Neural progenitor cell (in vitro differentiated cells): ENCODE measurements around the gene MAT1A. TPM values are rescaled to one million over a fixed set of nuclear protein-coding genes. Genes with fewer than 3 reads are reported as not detected.

Experiments used
- DNase-seq: peaks from one replicate; pipeline ENCODE4 v3.0.0-alpha.2; 2016; ENCODE audit warnings: low spot score
- H2AFZ ChIP-seq: fragments of 200-600 bp; sonication (generic); replicated peaks from 2 replicates; pipeline ENCODE4 v1.6.1; 2016; ENCODE audit warnings: antibody characterized with exemption
- H3F3A ChIP-seq: fragments of 200-600 bp; sonication (generic); 2 replicates; pipeline ENCODE4 v1.6.1; 2016; ENCODE audit warnings: antibody characterized with exemption, low read depth
- H3K27ac ChIP-seq: fragments of 200-600 bp; sonication (generic); 2 replicates; pipeline ENCODE4 v1.5.1; 2016; ENCODE audit warnings: mild to moderate bottlenecking
- H3K27me3 ChIP-seq: fragments of 200-600 bp; sonication (generic); 2 replicates; pipeline ENCODE4 v1.6.1; 2016; ENCODE audit warnings: mild to moderate bottlenecking, moderate library complexity
- H3K36me3 ChIP-seq: fragments of 200-600 bp; sonication (generic); 2 replicates; pipeline ENCODE4 v1.5.1; 2016
- H3K4me1 ChIP-seq: fragments of 200-600 bp; sonication (generic); 2 replicates; pipeline ENCODE4 v1.6.1; 2016; ENCODE audit warnings: mixed run types
- H3K4me2 ChIP-seq: fragments of 200-600 bp; sonication (generic); 2 replicates; pipeline ENCODE4 v1.6.1; 2016
- H3K4me3 ChIP-seq: fragments of 200-600 bp; sonication (generic); 2 replicates; pipeline ENCODE4 v1.5.1; 2016
- H3K79me2 ChIP-seq: fragments of 200-600 bp; sonication (generic); 2 replicates; pipeline ENCODE4 v1.6.1; 2016; ENCODE audit warnings: low read depth
- H3K9ac ChIP-seq: fragments of 200-600 bp; sonication (generic); 2 replicates; pipeline ENCODE4 v1.6.1; 2016
- H3K9me3 ChIP-seq: fragments of 200-600 bp; sonication (generic); 2 replicates; pipeline ENCODE4 v1.5.1; 2016; ENCODE audit warnings: low read depth
- H4K20me1 ChIP-seq: fragments of 200-600 bp; sonication (generic); 2 replicates; pipeline ENCODE4 v1.6.1; 2016; ENCODE audit warnings: low read depth
- H3K27ac Mint-ChIP-seq: 3 replicates; pipeline ENCODE4 v1.8.0; 2021; ENCODE audit warnings: mixed read lengths
- H3K27me3 Mint-ChIP-seq: 2 replicates; pipeline ENCODE4 v1.8.0; 2022; ENCODE audit warnings: low read depth, mild to moderate bottlenecking, inconsistent platforms, moderate library complexity, mixed read lengths; ENCODE audit not compliant: insufficient read depth
- H3K36me3 Mint-ChIP-seq: 3 replicates; pipeline ENCODE4 v1.8.0; 2021; ENCODE audit warnings: mixed read lengths
- H3K4me1 Mint-ChIP-seq: 3 replicates; pipeline ENCODE4 v1.8.0; 2021; ENCODE audit warnings: mixed read lengths
- H3K4me3 Mint-ChIP-seq: 3 replicates; pipeline ENCODE4 v1.8.0; 2021; ENCODE audit warnings: mild to moderate bottlenecking, moderate library complexity, mixed read lengths
- H3K9me3 Mint-ChIP-seq: 3 replicates; pipeline ENCODE4 v1.8.0; 2020; ENCODE audit warnings: mixed read lengths
- EZH2 ChIP-seq: fragments of 200-600 bp; sonication (generic); IDR thresholded peaks from 2 replicates; pipeline ENCODE4 v1.6.1; 2017; ENCODE audit warnings: antibody characterized with exemption, mild to moderate bottlenecking, moderate library complexity
- EZH2phosphoT487 ChIP-seq: fragments of 200-600 bp; sonication (generic); IDR thresholded peaks from 2 replicates; pipeline ENCODE4 v1.6.1; 2017; ENCODE audit warnings: antibody characterized with exemption
- total RNA-seq: library from RNA; depleted of rRNA; stranded (reverse); fragments of >200 nt; gene quantifications from 2 replicates; pipeline ENCODE4 v1.2.3, GENCODE V29; 2015; ENCODE audit warnings: low replicate concordance
- TF ChIP-seq, protein P1 (sequence below): fragments of 200-600 bp; sonication (generic); IDR thresholded peaks from 2 replicates; pipeline ENCODE4 v1.5.1; 2017; ENCODE audit warnings: antibody characterized with exemption, mild to moderate bottlenecking

Gene MAT1A
- total RNA-seq, 1 donor from 2014 or later, result not detected

DNA sequence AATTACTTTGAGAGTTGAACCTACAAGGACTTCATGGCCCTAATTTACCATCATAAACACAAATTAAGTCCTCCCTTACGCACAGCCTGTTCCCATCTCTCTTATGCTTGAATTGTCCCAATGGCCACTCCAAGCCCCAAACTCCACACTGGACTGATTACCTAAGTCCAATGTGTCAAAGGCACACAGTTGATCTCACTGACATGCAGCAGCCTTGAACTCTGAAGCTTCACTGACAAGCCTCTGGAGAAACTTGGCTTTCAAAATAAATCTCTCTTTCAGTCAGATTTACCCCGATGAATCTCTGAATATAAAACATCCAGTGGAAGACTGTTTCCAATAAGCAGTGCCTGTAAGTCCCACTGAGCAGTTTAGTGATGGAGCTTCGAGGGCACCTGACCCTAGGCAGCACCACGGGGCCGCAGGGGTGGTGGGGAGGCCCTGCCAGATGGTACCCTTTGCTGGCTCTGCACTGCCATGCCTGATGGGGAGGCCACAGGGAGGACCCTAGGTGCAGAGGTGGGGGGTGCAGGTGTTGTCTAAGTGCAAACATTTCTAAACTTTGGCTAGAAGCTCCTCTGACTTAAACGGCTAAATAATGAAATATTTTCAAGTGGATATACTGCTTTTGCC lies 3.3 kb upstream of the MAT1A start:
- Histone ChIP-seq H3K27me3 (no peaks in the 10 kb centered on the region), H2AFZ (no peak overlapping the region), H3K9ac (no peak overlapping the region), H4K20me1 (no peaks in the 10 kb centered on the region), H3K79me2 (no peaks in the 10 kb centered on the region), H3K4me3 (no peak overlapping the region), H3K9me3 (no peaks in the 10 kb centered on the region), H3F3A (no peaks in the 10 kb centered on the region), H3K4me2 (no peak overlapping the region), H3K36me3 (no peaks in the 10 kb centered on the region), H3K4me1 (no peaks in the 10 kb centered on the region), H3K27ac (no peak overlapping the region)
- Mint-ChIP-seq H3K9me3 (peaks cover 10% of the 10 kb centered on the region), H3K27ac (no peak overlapping the region), H3K4me1 (peaks cover 7% of the 10 kb centered on the region), H3K4me3 (no peak overlapping the region), H3K36me3 (no peaks in the 10 kb centered on the region), H3K27me3 (peaks cover 3% of the 10 kb centered on the region)
- no peak for DNase-seq
- TF ChIP-seq, protein P1, sequence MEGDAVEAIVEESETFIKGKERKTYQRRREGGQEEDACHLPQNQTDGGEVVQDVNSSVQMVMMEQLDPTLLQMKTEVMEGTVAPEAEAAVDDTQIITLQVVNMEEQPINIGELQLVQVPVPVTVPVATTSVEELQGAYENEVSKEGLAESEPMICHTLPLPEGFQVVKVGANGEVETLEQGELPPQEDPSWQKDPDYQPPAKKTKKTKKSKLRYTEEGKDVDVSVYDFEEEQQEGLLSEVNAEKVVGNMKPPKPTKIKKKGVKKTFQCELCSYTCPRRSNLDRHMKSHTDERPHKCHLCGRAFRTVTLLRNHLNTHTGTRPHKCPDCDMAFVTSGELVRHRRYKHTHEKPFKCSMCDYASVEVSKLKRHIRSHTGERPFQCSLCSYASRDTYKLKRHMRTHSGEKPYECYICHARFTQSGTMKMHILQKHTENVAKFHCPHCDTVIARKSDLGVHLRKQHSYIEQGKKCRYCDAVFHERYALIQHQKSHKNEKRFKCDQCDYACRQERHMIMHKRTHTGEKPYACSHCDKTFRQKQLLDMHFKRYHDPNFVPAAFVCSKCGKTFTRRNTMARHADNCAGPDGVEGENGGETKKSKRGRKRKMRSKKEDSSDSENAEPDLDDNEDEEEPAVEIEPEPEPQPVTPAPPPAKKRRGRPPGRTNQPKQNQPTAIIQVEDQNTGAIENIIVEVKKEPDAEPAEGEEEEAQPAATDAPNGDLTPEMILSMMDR, result no peak

DNA sequence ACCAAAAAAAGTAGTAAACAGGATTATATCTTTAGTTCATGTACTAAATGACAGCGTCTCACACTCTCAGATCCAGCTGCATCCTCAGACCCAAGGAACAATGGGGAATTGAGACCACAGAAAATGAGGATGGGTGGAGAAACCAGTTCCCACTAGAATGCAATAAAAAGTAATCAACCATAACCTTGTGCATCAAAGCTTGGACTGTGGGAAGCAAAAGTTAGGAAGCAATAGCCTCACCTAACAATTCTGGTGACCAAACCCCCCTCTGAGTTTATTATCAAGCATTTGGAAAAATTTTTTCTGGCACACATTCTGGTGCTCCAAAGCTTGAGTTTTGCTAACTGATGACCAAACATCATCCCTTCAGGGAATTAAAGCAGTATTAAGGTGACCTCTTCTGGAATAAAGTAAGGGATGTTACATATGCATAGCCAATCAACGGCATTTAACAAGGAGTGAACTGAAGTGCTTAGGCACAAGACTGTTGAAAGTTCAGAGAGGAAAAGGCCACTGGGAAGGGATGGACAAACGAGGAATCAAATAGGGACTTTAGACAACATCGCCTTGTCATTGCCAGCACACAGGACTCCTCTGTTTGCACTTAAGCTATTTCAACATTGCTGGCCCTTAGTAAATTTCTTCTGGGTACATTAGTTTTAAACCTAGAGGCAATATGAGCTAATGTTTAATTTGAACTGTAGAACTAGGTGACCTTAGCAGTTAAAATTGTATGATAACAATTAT lies 1.2 kb upstream of the MAT1A start:
- peaks cover 7% of the 10 kb centered on the region for H3K4me1 Mint-ChIP-seq
- H3K9me3 Mint-ChIP-seq, result peaks cover 4% of the 10 kb centered on the region
- H3K27me3 Mint-ChIP-seq, result peaks cover 3% of the 10 kb centered on the region

DNA sequence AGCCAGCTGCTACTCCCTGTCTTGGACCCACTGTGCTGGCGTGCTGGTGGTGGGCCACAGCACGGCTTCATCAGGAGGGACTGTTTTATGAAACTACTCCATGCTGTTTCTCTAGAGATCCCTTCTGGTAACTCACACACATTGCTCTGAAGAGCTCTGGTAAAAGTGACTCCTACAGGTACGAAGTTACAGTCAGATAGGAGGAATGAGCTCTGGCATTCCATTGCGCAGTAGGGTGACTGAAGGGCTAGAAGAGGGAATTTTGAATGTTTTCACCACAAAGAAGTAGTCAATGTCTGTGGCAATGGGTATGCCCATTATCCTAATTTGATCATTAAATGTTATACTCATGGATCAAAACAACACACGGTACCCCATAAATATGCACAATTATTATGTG lies 609 bp downstream of the MAT1A start:
- no peaks in the 10 kb centered on the region for H3K36me3 Mint-ChIP-seq
- Histone ChIP-seq H3K36me3 (no peaks in the 10 kb centered on the region), H2AFZ (no peak overlapping the region), H3F3A (no peaks in the 10 kb centered on the region), H3K27me3 (no peaks in the 10 kb centered on the region), H3K9me3 (no peaks in the 10 kb centered on the region), H3K4me3 (no peak overlapping the region), H3K4me2 (no peak overlapping the region), H3K9ac (no peak overlapping the region), H3K79me2 (no peaks in the 10 kb centered on the region), H4K20me1 (no peaks in the 10 kb centered on the region), H3K4me1 (no peaks in the 10 kb centered on the region), H3K27ac (no peak overlapping the region)
- no peak overlapping the region for H3K27ac Mint-ChIP-seq
- DNase-seq, result no peak
- no peak overlapping the region for H3K4me3 Mint-ChIP-seq
- H3K9me3 Mint-ChIP-seq, result peaks cover 2% of the 10 kb centered on the region
- peaks cover 3% of the 10 kb centered on the region for H3K27me3 Mint-ChIP-seq
- TF ChIP-seq EZH2phosphoT487 (no peak), EZH2 (no peak)
- TF ChIP-seq, protein P1, result no peak
- H3K4me1 Mint-ChIP-seq, result peaks cover 7% of the 10 kb centered on the region

More for the DNA sequence above, 1.2 kb upstream of the MAT1A start:
- H3K36me3 Mint-ChIP-seq, result no peaks in the 10 kb centered on the region
- H3K27ac Mint-ChIP-seq, result no peak overlapping the region
- H3K4me3 Mint-ChIP-seq, result no peak overlapping the region
- Histone ChIP-seq H3K9ac (no peak overlapping the region), H3K79me2 (no peaks in the 10 kb centered on the region), H4K20me1 (no peaks in the 10 kb centered on the region), H3K9me3 (no peaks in the 10 kb centered on the region), H3K27me3 (no peaks in the 10 kb centered on the region), H3K36me3 (no peaks in the 10 kb centered on the region), H3K4me3 (no peak overlapping the region), H3F3A (no peaks in the 10 kb centered on the region), H3K4me2 (no peak overlapping the region), H3K27ac (no peak overlapping the region), H2AFZ (no peak overlapping the region), H3K4me1 (no peaks in the 10 kb centered on the region)
- no peak for DNase-seq
- TF ChIP-seq, protein P1, result no peak
- TF ChIP-seq EZH2phosphoT487, result no peak
- TF ChIP-seq EZH2, result no peak
